ENCODE results near the gene PRIM2.

DNA sequence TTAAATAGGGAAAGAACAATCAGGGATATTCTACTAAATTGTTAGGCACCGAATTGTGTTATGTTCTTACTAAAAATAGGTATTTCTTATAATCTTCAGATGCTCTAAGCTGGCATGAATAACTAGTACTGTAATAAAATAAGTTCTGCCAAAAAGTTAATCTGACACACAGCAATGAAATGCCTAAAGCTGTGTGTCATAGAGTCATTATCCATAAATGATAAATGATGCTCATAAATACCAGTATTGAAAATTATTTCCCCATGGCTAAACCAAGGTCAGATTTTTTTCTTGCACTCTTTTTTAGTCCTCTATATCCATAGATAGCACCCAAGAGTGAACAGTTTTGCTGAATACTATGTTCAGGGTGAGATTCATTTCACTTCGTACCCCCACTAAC lies 11.7 kb upstream of the PRIM2 start:
- TF ChIP-seq RAD21 (IDR thresholded peaks at IDR 0.05; ENCODE audit: low read depth): no peak
- TF ChIP-seq CREB1 (IDR thresholded peaks at IDR 0.05; ENCODE audit: low read depth): no peak
- TF ChIP-seq, protein P1, sequence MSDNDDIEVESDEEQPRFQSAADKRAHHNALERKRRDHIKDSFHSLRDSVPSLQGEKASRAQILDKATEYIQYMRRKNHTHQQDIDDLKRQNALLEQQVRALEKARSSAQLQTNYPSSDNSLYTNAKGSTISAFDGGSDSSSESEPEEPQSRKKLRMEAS (IDR thresholded peaks at IDR 0.05): no peak
- TF ChIP-seq, protein P2, sequence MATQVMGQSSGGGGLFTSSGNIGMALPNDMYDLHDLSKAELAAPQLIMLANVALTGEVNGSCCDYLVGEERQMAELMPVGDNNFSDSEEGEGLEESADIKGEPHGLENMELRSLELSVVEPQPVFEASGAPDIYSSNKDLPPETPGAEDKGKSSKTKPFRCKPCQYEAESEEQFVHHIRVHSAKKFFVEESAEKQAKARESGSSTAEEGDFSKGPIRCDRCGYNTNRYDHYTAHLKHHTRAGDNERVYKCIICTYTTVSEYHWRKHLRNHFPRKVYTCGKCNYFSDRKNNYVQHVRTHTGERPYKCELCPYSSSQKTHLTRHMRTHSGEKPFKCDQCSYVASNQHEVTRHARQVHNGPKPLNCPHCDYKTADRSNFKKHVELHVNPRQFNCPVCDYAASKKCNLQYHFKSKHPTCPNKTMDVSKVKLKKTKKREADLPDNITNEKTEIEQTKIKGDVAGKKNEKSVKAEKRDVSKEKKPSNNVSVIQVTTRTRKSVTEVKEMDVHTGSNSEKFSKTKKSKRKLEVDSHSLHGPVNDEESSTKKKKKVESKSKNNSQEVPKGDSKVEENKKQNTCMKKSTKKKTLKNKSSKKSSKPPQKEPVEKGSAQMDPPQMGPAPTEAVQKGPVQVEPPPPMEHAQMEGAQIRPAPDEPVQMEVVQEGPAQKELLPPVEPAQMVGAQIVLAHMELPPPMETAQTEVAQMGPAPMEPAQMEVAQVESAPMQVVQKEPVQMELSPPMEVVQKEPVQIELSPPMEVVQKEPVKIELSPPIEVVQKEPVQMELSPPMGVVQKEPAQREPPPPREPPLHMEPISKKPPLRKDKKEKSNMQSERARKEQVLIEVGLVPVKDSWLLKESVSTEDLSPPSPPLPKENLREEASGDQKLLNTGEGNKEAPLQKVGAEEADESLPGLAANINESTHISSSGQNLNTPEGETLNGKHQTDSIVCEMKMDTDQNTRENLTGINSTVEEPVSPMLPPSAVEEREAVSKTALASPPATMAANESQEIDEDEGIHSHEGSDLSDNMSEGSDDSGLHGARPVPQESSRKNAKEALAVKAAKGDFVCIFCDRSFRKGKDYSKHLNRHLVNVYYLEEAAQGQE (IDR thresholded peaks at IDR 0.05; ENCODE audit: low read depth): no peak
- no peak for TF ChIP-seq EP300 (IDR thresholded peaks at IDR 0.05; ENCODE audit: borderline replicate concordance)
- no peak for TF ChIP-seq FOXM1 (IDR thresholded peaks at IDR 0.05; ENCODE audit: borderline replicate concordance, low read depth)
- TF ChIP-seq YY1 (IDR thresholded peaks at IDR 0.05; ENCODE audit: low read depth): no peak
- no peak for TF ChIP-seq CEBPB (IDR thresholded peaks at IDR 0.05)
- TF ChIP-seq TAF1 (IDR thresholded peaks at IDR 0.05; ENCODE audit: low read depth): no peak
- TF ChIP-seq, protein P3, sequence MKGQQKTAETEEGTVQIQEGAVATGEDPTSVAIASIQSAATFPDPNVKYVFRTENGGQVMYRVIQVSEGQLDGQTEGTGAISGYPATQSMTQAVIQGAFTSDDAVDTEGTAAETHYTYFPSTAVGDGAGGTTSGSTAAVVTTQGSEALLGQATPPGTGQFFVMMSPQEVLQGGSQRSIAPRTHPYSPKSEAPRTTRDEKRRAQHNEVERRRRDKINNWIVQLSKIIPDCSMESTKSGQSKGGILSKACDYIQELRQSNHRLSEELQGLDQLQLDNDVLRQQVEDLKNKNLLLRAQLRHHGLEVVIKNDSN (IDR thresholded peaks at IDR 0.05): no peak
- TF ChIP-seq EGR1 (IDR thresholded peaks at IDR 0.05): no peak
- TF ChIP-seq TCF12 (IDR thresholded peaks at IDR 0.05; ENCODE audit: low read depth): no peak
- TF ChIP-seq TEAD4 (IDR thresholded peaks at IDR 0.05): no peak
